ENCODE data around the gene CCDC82.

Gene CCDC82

GRCh38 chr11:96358321-96358720 is 31.4 kb downstream of the CCDC82 start:
- DNase-seq, result no peak

DNA sequence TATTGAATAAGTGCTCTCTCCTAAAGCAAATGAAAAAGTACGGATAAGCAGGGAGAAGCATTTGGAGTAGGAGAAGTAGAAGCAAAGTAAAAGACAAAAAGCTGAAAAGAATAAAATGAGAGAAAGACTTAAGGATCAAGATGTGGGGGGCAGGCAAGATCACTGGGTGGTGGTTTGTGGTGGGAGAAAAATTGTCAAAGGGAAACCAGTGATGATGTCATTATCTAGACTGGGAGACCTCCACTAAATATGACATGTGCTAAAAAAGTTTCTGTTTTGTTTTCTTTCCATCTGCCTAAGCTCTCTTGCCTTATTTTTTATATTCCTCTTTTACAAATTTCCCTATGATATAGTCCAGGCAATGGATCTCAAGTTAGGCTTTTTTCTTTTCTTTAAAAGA is 31.9 kb downstream of the CCDC82 start:
- no peak for DNase-seq

GRCh38 chr11:96356848-96357247 is 32.9 kb downstream of the CCDC82 start:
- no peak for DNase-seq

- DNase-seq, result peak; percentile 94
Observed at GRCh38 chr11:96342961-96343711, 46.6 kb downstream of the CCDC82 start, which contains the start of gene MAML2. MAML2 (minus strand) TSS chr11:96343195; CDS start chr11:96341895, 1,300 bp downstream.

- no peak for DNase-seq
Observed at GRCh38 chr11:96342014-96342960, 47.4 kb downstream of the CCDC82 start.

- DNase-seq, result peak; percentile 69
Observed at GRCh38 chr11:96341211-96342013, 48.3 kb downstream of the CCDC82 start.

DNA sequence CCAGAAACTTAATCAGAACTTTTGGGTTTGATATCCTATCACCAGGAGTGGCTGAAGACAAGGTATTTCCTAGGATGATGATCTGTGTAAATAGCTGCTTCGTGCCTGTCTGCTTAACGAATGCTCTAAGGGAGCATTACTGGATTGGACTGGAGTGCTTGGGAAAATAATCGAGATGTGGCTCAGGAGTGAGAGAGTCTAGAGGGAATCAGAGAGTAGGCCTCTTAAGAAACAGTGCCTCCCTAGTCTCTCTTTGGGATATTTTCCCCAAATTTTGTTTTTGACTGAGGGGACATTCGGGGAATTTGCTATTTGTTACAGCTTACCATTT is 49.2 kb downstream of the CCDC82 start:
- no peak for DNase-seq

DNA sequence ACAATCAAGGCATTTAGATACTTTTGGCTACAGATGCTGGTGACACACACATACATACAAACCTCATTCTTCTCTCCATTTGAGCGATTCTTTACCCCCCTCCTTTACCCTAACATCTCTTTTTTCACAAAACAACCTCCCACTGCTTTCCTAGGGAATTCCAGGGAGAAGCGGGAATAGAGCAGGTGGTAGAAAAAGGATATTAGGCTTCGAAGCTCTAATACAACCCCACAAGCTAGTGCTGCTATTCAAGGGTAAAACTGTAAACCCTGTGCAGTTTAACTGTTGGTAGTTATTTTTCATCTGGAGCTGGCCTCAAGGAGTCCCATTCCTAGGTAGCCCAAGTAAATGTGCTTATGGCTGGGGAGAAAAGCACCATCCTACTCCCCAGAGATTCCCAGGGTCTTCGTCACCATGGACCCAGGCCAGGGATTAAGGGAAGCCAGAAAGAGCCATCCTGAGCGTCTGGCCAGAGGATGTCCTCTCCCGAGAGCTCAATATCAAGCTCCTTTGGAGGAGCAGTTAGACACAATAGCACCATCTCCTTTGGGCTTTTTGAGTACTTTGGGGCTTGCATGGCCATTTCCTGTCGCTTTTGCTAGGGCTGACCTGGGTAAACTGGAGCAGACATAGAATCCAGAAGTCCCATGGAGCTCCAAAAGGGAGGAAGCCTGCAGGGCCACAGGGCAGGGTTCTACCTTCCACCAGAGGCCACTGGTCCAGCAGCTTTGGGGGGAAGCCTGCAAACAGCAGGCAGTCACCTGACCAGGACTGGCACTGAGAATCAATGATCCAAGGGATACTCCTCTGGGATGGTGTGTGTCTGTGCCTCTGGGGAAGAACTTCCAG is 49.8 kb downstream of the CCDC82 start:
- no peak for DNase-seq

DNA sequence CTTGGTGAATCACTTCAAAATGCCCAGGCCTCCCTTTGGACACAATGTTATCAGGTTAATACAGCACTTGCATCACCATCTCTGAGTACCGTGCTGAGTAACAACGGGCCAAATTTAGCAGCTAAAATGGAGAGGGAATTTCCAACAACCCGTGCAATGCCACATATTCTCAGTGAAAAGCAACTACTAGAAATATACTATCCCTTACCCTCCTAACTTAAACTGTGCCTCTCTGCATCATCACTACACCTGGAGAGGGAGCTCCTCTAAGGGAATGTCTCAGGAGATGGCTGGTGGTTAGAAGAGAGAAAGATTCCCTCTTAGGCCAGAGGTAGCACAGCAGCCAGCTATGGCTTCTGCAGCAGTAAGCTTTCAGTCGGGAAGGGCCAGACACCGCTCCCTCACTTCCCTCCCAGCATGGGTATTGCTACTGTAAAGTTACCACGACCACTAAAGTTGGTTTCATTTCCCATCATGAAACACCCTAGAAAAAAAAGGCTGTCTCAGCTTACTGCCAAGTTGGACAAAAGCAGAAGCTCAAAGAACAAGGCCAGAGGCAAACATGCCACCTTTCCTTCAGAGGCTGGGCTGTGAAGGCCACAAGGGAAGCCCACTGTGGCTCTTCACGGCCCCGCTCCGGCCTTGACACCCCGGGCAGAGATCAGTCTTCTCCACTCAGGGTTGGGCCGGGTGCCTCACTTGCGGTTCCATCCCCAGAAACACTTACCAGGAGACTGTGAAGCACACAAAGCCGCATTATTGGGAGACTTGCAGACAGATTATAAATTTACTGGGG is 50.6 kb downstream of the CCDC82 start:
- peak; percentile 43 for DNase-seq

DNA sequence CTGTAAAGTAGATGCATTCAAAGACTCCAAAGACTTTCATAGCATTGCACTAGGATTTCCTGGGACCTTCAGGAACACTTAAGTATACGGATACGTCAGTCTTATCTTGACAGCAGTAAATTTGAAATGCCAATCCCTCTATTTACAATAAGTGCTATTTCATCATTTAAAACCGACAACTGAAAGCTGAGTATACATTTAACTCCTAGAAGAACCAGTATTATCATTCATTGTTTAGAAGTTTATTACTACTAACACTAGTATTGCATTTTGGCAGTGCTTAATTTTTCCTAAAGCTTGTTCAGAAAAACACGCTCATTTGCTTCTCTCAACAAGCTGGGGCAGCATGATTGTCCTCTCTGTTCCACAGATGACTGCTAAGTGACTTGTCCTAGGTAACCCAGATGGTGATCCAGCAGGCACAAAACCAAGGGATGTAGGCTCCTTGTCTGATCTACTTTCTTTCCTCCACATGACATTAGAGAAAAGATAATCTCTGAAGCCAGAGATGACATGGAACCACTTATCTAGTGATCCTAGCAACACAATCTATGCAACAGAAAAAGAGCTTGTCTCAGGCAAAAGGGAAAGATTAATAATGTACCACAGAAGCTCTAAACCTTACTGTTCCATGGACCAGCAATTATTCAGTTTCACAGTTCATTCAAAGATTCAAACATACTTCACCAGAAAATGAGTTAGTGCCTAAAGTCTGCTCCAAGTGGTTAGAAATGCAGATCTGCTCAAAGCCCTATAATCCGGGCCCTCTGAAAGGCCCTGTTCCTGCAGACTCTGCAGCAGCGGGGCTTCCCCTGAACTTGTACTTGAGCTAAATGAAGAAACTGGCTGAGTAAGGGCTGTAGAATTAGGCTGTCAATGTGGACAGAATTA is 51.9 kb downstream of the CCDC82 start:
- DNase-seq, result peak; percentile 66

DNA sequence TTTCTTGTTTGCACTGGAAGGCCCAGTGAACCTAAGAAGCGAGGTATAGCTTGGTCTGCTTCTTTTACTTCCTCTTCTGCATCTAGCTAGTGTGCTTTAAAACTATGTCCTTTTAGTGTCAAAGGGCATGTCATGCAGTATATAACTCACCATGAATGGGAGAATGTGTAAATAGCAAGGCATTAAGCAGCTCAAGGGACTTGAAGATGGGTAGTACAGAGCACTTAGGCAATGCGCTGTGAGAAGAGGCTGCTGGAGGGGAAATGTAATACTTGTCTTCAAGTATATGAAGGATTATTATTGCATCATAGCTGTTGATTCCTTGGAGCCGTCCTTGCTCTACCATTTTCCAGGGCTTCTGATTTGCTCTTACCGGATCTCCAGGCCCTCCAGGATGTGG is 54.3 kb downstream of the CCDC82 start:
- DNase-seq, result no peak

DNA sequence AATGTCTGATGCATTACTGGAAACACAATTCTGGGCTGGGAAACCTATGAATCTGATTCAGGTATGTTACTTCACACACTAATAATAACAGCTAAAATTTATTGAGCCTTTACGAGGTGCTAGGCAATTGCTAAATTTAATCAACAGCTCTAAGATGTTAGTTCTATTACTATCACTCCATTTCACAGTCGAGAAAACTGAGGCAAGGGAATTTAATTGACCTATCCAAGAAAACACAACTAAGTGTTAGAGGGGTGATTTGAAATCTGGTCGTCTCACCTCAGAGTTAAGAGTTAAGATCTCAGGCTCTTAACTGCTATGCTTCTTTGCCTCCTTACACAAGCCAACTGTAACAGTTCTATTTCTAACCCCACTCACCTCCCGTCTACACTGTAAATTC is 55.5 kb downstream of the CCDC82 start:
- no peak for DNase-seq

DNA sequence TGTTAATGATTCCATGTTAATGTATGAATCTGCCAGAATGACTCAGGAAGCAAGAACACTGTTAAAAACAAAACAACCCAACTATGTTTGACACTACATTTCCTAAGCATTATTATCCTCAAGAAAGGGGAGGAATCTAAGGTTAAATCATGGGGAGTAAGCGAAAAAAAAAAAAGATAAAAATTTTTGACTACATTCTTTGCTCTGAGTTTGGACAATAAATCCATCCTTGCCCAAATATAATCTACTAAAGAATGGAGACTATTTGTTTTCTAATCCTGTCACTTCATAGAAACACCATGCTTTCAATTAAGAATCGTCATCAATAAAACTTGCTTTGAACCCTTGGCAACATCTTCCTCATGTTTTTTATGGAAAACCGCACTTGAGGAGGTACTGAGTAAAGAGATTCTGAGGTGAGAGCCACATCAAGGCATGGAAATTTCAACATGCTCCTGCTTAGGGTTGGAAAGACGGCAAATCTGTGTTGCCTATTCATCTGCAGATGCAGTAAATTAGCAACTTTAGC is 56.5 kb downstream of the CCDC82 start:
- no peak for DNase-seq

- DNase-seq, result no peak
Observed at GRCh38 chr11:96332126-96332771, 57.5 kb downstream of the CCDC82 start.

- no peak for DNase-seq
Observed at GRCh38 chr11:96331699-96332116, 58.0 kb downstream of the CCDC82 start.

- DNase-seq, result no peak
Observed at GRCh38 chr11:96330511-96330859, 59.2 kb downstream of the CCDC82 start.

DNA sequence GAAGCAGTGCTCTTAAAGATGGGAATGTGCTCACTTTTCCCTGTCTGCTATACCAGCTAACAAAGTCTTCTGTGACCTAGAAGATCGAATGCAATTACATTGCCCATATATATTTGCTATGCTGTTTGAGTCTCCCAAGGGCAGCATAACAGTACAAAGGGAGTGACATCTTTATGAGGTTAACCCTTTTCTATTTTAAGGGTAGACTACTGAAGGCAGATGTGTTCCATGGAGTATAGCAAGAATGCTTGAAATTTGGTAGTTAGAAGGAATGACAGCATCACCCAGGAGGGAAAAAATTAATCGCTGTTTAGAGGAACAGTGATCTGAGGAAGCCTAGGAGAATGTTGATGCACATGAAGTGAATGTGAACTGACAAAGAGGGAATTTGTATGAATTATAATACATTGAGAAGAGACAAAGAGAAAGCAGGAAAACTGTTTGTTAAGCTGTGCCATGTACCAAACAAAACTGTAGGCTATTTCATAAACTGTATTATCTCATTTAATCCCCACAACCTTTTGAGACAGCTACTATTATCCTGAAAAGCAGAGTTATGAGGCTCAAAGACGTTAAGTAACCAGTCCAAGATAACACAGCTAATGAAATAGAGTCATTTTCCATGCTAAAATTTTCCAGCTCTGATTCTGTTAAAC is 59.7 kb downstream of the CCDC82 start:
- no peak for DNase-seq

DNA sequence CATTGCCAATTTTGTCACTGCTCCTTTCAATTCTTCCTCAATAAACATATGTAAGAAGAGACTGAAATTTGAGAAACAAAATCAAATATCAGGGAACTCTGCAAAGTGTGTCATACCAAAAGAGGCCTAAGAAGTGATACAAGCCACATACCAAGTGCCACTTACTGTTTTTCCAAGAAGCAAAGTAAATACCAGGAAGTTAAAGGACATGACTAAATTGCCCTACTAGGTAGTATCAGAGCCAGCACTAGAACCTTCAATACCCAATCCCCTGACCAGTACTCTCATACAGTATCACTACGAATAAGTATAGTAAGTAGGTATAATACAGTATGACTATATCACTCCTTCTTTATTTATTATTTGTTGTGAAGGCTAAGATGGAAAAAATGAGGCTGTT is 60.3 kb downstream of the CCDC82 start:
- DNase-seq, result no peak

GRCh38 chr11:96328395-96329010 is 61.2 kb downstream of the CCDC82 start:
- no peak for DNase-seq

Measured in stimulated activated CD4-positive, alpha-beta T cell treated with anti-CD3 and anti-CD28 coated beads, Interleukin-1b, Interleukin-23, amount 100 ng/mL, for 48 hours (primary cell).